SU-DHL-6 (cell line): ENCODE results near the gene UROC1.

ENCODE experiments used
- H2AFZ ChIP-seq: fragments of 200-600 bp; sonication (generic); 2 replicates; pipeline ENCODE4 v1.6.1; 2014; ENCODE audit warnings: low read depth, mild to moderate bottlenecking, moderate library complexity, mixed read lengths, antibody characterized with exemption, low read length; ENCODE audit not compliant: severe bottlenecking
- H3F3A ChIP-seq: fragments of 200-600 bp; shearing (Covaris generic); 2 replicates; pipeline ENCODE4 v1.6.0; 2016; ENCODE audit warnings: antibody characterized with exemption, mild to moderate bottlenecking; ENCODE audit not compliant: insufficient read depth
- H3K27ac ChIP-seq: fragments of 200-600 bp; sonication (generic); 2 replicates; pipeline ENCODE4 v1.5.1; 2016; ENCODE audit warnings: low read depth, mild to moderate bottlenecking, low read length, moderate library complexity, mixed read lengths
- H3K27me3 ChIP-seq: fragments of 200-600 bp; sonication (generic), shearing (Covaris generic); 2 replicates; pipeline ENCODE4 v1.6.0; 2014; ENCODE audit warnings: mild to moderate bottlenecking, low read length
- H3K36me3 ChIP-seq: fragments of 200-600 bp; sonication (generic); 2 replicates; pipeline ENCODE4 v1.6.1; 2014; ENCODE audit warnings: mild to moderate bottlenecking, low read length, mixed read lengths
- H3K4me2 ChIP-seq: fragments of 300-600, 200-600 bp; shearing (Covaris generic), sonication (generic); 2 replicates; pipeline ENCODE4 v1.6.0; 2014; ENCODE audit warnings: low read length, low read depth, mild to moderate bottlenecking; ENCODE audit not compliant: poor library complexity, severe bottlenecking
- H3K4me3 ChIP-seq: fragments of 200-600 bp; sonication (generic); 2 replicates; pipeline ENCODE4 v1.5.1; 2014; ENCODE audit warnings: antibody characterized with exemption, low read length, mild to moderate bottlenecking, mixed read lengths; ENCODE audit not compliant: insufficient read depth, poor library complexity, severe bottlenecking
- H3K79me2 ChIP-seq: fragments of 200-600 bp; sonication (generic); 2 replicates; pipeline ENCODE4 v1.6.1; 2014; ENCODE audit warnings: mild to moderate bottlenecking, low read length, moderate library complexity; ENCODE audit not compliant: insufficient read depth
- H3K9ac ChIP-seq: fragments of 200-600 bp; sonication (generic); 2 replicates; pipeline ENCODE4 v1.7.0; 2014; ENCODE audit warnings: mild to moderate bottlenecking, low read length
- H3K9me2 ChIP-seq: fragments of 200-600 bp; sonication (generic); replicated peaks from 2 replicates; pipeline ENCODE4 v1.6.1; 2014; ENCODE audit warnings: low read length; ENCODE audit not compliant: insufficient read depth
- H3K9me3 ChIP-seq: fragments of 200-600 bp; sonication (generic); 2 replicates; pipeline ENCODE4 v1.6.1; 2014; ENCODE audit warnings: low read length, mixed read lengths; ENCODE audit not compliant: insufficient read depth
- H4K20me1 ChIP-seq: fragments of 200-600 bp; sonication (generic); 2 replicates; pipeline ENCODE4 v1.6.1; 2014; ENCODE audit warnings: low read depth, mild to moderate bottlenecking, antibody characterized with exemption, low read length, moderate library complexity, mixed read lengths
- EZH2phosphoT487 ChIP-seq: fragments of 200-600 bp; sonication (generic), shearing (Covaris generic); conservative IDR thresholded peaks from 2 replicates; pipeline ENCODE4 v1.6.1; 2018; ENCODE audit warnings: mild to moderate bottlenecking, antibody characterized with exemption, low read length, moderate library complexity, mixed read lengths
- TF ChIP-seq, protein P1 (sequence below): fragments of 200-600 bp; sonication (generic); IDR thresholded peaks from one replicate; pipeline ENCODE4 v1.5.1; 2017; ENCODE audit warnings: antibody characterized with exemption, mild to moderate bottlenecking, low read length, moderate library complexity; ENCODE audit not compliant: insufficient read depth, poor library complexity, severe bottlenecking

UROC1 gene

GRCh38 chr3:126476166-126477060 is 41.2 kb downstream of the UROC1 start:
- H2AFZ ChIP-seq: peak overlapping the region; percentile 90
- no peaks in the 10 kb centered on the region for H3K9me3 ChIP-seq
- H3K79me2 ChIP-seq: peaks cover 31% of the 10 kb centered on the region
- peak overlapping the region; percentile 56 for H3K4me3 ChIP-seq
- no peaks in the 10 kb centered on the region for H3F3A ChIP-seq
- peak overlapping the region; percentile 43; the same call in 1 of the 2 replicates for H3K9ac ChIP-seq
- TF ChIP-seq EZH2phosphoT487: no peak
- TF ChIP-seq, protein P1, sequence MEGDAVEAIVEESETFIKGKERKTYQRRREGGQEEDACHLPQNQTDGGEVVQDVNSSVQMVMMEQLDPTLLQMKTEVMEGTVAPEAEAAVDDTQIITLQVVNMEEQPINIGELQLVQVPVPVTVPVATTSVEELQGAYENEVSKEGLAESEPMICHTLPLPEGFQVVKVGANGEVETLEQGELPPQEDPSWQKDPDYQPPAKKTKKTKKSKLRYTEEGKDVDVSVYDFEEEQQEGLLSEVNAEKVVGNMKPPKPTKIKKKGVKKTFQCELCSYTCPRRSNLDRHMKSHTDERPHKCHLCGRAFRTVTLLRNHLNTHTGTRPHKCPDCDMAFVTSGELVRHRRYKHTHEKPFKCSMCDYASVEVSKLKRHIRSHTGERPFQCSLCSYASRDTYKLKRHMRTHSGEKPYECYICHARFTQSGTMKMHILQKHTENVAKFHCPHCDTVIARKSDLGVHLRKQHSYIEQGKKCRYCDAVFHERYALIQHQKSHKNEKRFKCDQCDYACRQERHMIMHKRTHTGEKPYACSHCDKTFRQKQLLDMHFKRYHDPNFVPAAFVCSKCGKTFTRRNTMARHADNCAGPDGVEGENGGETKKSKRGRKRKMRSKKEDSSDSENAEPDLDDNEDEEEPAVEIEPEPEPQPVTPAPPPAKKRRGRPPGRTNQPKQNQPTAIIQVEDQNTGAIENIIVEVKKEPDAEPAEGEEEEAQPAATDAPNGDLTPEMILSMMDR: no peak
- H3K9me2 ChIP-seq: no peaks in the 10 kb centered on the region
- H4K20me1 ChIP-seq: no peaks in the 10 kb centered on the region
- H3K36me3 ChIP-seq: no peaks in the 10 kb centered on the region
- peak overlapping the region; percentile 67 for H3K4me2 ChIP-seq
- H3K27ac ChIP-seq: no peak overlapping the region
- no peaks in the 10 kb centered on the region for H3K27me3 ChIP-seq

- Histone ChIP-seq H3K9me3 (no peaks in the 10 kb centered on the region), H3K9me2 (no peaks in the 10 kb centered on the region), H3K27me3 (no peaks in the 10 kb centered on the region), H3K9ac (peak within 1 kb of the TSS; percentile 71), H3K79me2 (peaks cover 31% of the 10 kb centered on the region), H3K27ac (peak within 1 kb of the TSS; percentile 36; the same call in 1 of the 2 replicates), H4K20me1 (no peaks in the 10 kb centered on the region), H3K4me2 (peak within 1 kb of the TSS; percentile 79), H3K4me3 (peak within 1 kb of the TSS; percentile 79), H3K36me3 (peaks cover 1% of the 10 kb centered on the region; the same call in 1 of the 2 replicates), H2AFZ (peak within 1 kb of the TSS; percentile 90), H3F3A (no peaks in the 10 kb centered on the region)
- no peak for TF ChIP-seq EZH2phosphoT487
- TF ChIP-seq, protein P1: no peak
Observed at GRCh38 chr3:126475413-126476114, 42.0 kb downstream of the UROC1 start, which contains the start of gene ZXDC. TSS of gene ZXDC (minus strand) at chr3:126475891. CDS start at chr3:126475865, 26 bp downstream.

- no peak for TF ChIP-seq EZH2phosphoT487
- TF ChIP-seq, protein P1: no peak
- Histone ChIP-seq H3K27ac (no peak overlapping the region; the same call in 1 of the 2 replicates), H3K9me2 (no peaks in the 10 kb centered on the region), H3K4me3 (peak overlapping the region; percentile 79), H4K20me1 (no peaks in the 10 kb centered on the region), H3K9ac (peak overlapping the region; percentile 71), H3K79me2 (peaks cover 31% of the 10 kb centered on the region), H3K4me2 (peak overlapping the region; percentile 79), H2AFZ (no peak overlapping the region), H3K36me3 (peaks cover 3% of the 10 kb centered on the region; the same call in 1 of the 2 replicates), H3F3A (no peaks in the 10 kb centered on the region), H3K9me3 (no peaks in the 10 kb centered on the region), H3K27me3 (no peaks in the 10 kb centered on the region)
Observed at GRCh38 chr3:126474498-126475412, 42.8 kb downstream of the UROC1 start.
